ENCODE results near the gene CDK5.

DNA sequence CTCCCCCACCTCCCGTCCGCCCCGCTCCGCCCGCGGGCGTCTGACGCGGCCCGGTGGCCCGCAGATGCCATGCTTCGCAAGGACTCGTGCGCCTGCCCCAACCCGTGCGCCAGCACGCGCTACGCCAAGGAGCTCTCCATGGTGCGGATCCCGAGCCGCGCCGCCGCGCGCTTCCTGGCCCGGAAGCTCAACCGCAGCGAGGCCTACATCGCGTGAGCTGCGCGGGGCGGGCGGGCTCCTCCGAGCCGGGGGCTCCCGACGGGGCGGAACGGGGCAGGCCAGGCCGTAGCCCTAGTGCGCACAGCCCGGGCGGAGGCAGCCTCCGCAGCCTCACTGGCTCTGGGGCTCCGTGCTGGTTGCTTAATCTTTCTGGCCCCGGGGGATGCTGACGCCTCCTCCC, 6.6 kb downstream of the CDK5 start:
- TF ChIP-seq, protein P1, sequence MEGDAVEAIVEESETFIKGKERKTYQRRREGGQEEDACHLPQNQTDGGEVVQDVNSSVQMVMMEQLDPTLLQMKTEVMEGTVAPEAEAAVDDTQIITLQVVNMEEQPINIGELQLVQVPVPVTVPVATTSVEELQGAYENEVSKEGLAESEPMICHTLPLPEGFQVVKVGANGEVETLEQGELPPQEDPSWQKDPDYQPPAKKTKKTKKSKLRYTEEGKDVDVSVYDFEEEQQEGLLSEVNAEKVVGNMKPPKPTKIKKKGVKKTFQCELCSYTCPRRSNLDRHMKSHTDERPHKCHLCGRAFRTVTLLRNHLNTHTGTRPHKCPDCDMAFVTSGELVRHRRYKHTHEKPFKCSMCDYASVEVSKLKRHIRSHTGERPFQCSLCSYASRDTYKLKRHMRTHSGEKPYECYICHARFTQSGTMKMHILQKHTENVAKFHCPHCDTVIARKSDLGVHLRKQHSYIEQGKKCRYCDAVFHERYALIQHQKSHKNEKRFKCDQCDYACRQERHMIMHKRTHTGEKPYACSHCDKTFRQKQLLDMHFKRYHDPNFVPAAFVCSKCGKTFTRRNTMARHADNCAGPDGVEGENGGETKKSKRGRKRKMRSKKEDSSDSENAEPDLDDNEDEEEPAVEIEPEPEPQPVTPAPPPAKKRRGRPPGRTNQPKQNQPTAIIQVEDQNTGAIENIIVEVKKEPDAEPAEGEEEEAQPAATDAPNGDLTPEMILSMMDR (IDR thresholded peaks at IDR 0.05; ENCODE audit: insufficient read depth, low read length), result no peak
- TF ChIP-seq POLR2AphosphoS5 (IDR thresholded peaks at IDR 0.05; ENCODE audit: low read depth), result no peak
- TF ChIP-seq GABPA (IDR thresholded peaks at IDR 0.05; ENCODE audit: low read depth), result no peak
- TF ChIP-seq, protein P2, sequence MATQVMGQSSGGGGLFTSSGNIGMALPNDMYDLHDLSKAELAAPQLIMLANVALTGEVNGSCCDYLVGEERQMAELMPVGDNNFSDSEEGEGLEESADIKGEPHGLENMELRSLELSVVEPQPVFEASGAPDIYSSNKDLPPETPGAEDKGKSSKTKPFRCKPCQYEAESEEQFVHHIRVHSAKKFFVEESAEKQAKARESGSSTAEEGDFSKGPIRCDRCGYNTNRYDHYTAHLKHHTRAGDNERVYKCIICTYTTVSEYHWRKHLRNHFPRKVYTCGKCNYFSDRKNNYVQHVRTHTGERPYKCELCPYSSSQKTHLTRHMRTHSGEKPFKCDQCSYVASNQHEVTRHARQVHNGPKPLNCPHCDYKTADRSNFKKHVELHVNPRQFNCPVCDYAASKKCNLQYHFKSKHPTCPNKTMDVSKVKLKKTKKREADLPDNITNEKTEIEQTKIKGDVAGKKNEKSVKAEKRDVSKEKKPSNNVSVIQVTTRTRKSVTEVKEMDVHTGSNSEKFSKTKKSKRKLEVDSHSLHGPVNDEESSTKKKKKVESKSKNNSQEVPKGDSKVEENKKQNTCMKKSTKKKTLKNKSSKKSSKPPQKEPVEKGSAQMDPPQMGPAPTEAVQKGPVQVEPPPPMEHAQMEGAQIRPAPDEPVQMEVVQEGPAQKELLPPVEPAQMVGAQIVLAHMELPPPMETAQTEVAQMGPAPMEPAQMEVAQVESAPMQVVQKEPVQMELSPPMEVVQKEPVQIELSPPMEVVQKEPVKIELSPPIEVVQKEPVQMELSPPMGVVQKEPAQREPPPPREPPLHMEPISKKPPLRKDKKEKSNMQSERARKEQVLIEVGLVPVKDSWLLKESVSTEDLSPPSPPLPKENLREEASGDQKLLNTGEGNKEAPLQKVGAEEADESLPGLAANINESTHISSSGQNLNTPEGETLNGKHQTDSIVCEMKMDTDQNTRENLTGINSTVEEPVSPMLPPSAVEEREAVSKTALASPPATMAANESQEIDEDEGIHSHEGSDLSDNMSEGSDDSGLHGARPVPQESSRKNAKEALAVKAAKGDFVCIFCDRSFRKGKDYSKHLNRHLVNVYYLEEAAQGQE (IDR thresholded peaks at IDR 0.05; ENCODE audit: insufficient replicate concordance, low read depth), result peak; percentile 97
- no peak for TF ChIP-seq SPI1 (IDR thresholded peaks at IDR 0.05; ENCODE audit: borderline replicate concordance, low read depth)

All from HL-60 (cell line).